ENCODE data around the gene PRKCZ.
A peak's percentile ranks its signal among the peaks of the same experiment; 100 is the strongest.
"Not testable (repeated sequence)": the region's sequence is repeated elsewhere in the genome, so short reads cannot be mapped to it uniquely, and the experiment has no call there.

Gene PRKCZ

GRCh38 chr1:2119886-2120285 is 69.7 kb downstream of the PRKCZ start:
- DNase-seq (ENCODE audit: low read depth), result no peak

DNA sequence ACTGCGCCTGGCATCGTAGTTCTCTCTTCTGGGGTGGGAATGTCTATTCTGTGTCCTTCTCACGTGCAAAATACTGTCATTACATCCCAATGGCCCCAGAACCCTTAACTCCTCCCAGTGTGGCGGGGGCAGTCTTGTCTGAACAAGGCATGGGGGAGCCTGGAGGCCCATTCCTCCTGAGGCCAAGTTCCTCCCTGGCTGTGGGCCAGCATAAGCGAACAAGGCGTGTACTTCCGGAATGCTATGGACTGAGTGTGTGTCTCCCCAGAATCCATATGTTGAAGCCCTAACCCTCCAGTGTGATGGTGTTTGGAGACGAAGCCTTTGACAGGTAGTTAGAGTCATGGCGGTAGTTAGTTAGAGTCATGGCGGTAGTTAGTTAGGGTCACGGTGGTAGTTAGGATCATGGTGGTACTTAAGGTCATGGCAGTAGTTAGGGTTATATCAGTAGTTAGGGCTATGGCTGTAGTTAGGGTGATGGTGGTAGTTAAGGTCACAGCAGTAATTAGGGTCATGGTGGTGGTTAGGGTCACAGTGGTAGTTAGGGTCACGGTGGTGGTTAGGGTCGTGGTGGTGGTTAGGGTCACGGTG is 71.0 kb downstream of the PRKCZ start:
- no peak for DNase-seq (ENCODE audit: low read depth)

DNA sequence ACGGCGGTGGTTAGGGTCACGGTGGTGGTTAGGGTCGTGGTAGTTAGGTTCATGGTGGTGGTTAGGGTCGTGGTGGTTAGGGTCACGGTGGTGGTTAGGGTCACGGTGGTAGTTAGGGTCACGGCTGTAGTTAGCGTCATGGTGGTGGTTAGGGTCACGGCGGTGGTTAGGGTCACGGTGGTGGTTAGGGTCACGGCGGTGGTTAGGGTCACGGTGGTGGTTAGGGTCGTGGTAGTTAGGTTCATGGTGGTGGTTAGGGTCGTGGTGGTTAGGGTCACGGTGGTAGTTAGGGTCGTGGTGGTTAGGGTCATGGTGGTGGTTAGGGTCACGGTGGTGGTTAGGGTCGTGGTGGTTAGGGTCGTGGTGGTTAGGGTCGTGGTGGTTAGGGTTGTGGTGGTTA is 71.6 kb downstream of the PRKCZ start:
- not testable (repeated sequence) for DNase-seq (ENCODE audit: low read depth)

DNA sequence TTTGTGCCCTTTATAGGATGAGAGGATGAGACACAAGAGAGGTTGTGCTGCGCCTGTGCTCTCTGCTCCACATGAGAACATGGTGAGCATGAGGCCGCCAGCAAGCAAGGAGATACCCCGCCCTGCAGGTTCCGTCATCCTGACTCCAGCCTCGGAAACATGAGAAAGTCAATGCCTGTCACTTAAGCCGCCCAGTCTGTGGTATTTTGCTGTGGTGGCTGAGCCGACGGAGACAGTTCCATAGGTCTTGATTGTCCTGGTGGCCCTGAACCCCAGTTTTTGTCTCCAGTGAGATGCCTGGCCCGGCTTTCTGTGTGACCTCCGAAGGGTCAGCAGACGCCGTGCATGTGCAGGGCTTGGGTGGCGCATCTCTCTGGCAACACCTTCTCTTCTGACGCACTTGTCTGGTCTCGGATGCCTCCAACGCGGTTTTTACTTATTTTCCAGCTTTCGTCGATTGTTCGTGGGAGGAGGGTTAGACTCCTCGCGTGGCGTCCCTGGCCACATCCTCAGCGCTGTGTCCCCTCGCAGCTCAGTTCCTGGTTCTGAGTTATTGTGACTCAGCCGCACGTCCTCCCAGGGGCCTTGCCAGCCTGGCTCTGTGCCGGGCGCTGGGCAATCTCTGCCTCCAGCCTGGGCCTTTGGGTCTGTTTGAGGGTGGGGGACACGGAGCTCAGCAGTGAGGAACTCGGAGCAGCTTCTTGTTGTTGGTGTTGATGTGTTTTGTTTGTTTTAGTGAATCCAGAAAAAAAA is 74.4 kb downstream of the PRKCZ start:
- no peak for DNase-seq (ENCODE audit: low read depth)

DNA sequence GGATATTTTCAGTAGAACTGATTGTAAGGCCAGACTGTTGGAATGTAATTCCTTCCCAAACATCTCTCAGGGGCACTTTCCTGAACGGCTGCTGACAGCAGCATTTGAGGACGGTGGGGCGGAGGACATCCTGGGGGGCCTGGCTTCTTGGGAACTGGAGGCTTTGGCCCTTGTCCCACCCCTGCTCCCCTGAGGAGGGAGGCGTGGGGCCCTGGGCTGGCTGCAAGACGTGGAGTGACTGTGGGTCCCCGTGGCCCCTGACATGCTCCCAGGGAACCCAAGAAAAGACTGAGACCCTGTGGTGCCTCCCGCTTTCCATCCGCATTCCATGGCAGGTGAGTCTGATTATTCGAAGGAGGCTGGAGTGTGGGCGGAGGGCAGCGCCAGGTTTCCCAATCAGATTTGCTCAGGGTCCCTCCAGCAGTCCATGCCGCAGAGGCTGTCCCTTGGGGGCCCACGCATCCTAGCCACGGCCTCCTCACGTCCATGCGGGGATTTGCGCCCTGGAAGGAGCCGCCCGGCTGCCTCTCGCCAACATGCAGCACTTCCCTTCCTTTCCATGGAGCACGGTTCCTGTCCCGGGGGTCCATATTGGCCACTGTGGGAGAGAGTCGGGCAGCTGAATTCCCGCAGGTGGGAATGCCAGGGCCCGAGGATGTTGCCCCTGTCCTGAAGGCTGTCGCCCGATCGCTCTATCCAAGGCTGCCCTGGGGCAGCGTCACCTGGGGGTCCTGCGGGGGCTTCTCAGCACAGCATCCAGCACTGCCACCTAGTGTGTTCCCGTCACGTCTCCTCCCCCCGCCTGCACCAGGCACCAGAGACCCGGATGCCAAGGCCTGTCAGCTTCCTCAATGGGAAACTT is 75.4 kb downstream of the PRKCZ start:
- no peak for DNase-seq (ENCODE audit: low read depth)

GRCh38 chr1:2126331-2127186 is 76.3 kb downstream of the PRKCZ start:
- DNase-seq (ENCODE audit: low read depth), result no peak

DNA sequence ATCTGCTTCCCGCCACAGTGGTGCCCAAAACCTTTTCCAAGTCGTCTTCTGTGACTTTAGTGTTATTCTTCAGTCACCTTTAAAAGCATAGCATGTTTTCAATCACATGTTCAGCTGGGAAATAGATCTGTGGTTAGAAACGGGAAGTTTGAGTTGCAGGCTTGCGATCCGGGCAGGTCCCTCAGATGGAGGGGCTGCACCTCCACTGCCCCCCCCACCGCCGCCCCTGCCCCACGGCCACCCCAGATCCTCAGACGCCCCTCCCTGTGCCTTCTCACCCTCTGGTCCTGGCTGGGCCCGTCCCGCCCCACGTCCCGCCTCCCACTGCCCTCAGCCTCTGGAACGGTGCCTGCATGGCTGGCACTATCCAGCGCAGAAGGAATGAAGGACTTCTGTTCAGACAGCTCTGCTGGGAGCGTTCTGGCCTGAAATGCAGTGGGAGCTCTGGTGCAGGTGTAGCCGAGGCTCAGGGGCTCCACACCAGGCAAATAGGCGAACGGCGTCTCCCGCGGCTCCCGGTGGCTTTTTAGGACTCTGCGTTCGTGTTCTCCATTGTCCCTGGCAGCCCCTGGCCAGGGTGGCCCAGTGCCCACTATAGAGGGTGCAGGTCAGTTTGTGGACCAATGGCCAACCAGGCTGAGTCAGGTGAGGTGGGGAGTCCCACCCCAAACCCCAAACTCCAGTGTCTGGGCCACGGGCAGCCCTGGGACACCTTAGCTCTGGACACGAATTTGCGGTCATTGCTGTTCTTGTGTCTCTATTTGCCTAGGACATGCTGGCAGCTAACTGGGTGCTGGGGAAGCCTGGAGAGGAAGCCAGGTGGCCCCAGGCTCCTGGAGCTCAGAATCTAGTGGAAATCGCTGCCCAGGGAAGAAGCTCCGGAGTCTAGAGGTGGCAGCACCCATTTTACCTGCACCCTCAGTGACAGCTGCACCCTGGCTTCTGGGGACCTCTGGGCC is 77.3 kb downstream of the PRKCZ start:
- no peak for DNase-seq (ENCODE audit: low read depth)

- no peak for DNase-seq (ENCODE audit: low read depth)
Measured at GRCh38 chr1:2128189-2128901, 78.1 kb downstream of the PRKCZ start.

- DNase-seq (ENCODE audit: low read depth), result no peak
Measured at GRCh38 chr1:2129256-2129943, 79.2 kb downstream of the PRKCZ start.

DNA sequence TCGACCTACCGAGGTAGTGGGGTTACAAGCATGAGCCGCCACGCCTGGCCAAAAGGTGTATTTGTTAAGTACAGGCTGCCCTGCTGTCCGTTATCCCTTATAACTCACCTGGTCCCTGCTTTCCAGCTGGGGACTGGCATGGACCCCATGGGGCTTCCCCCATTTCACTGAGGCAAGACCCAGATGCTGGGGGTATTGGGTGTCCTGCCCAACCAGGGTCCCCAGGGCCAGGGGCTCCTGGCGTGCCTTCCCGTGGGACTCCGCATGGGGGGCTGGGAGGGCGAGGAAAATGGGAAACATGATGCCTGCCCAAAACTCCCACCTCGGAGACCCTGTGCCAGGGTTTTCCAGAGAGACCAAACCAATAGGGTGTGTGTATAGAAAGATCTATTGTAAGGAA is 79.9 kb downstream of the PRKCZ start:
- no peak for DNase-seq (ENCODE audit: low read depth)

DNA sequence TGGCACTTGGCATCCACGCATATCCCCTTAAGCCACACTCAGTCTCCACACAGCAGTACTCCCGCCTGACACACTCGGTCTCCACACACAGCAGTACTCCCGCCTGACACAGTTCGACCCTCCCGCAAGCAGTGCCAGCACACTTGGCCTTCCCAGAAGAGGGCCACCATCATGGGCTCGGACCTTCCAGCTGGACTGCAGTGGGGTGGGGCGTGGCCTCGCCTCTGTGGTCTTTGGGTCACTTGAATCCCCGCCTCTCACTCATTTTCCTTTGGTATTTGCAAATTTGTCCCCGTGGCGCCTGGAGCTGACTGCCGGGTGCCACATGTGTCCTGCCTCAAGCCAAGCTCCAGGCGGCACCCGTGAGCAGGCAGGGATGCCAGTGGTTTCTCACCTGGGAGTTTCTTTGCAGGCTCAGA is 80.7 kb downstream of the PRKCZ start:
- no peak for DNase-seq (ENCODE audit: low read depth)

- peak; percentile 27 for DNase-seq (ENCODE audit: low read depth)
Measured at GRCh38 chr1:2132222-2133038, 82.2 kb downstream of the PRKCZ start.

GRCh38 chr1:2133039-2133878 is 83.0 kb downstream of the PRKCZ start:
- peak; percentile 78 for DNase-seq (ENCODE audit: low read depth)

DNA sequence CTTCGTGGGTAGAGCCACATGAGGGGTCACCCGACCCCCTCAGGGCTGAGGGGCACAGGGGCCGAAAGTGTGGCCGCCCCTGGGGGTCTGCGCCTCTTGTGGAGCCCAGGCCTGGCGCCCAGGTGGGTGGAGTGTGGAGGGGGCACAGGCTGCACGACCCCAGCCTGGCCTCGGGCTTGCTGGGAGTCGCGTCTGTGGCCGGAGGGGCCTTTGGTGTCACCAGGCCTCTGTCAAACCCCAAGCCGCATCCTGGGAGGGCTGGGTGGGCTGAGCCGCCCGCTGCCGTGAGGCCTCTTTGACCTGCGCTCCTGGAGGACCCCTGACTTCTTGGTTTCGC is 83.6 kb downstream of the PRKCZ start:
- no peak for DNase-seq (ENCODE audit: low read depth)

GRCh38 chr1:2134266-2134620 is 84.0 kb downstream of the PRKCZ start:
- DNase-seq (ENCODE audit: low read depth), result no peak

DNA sequence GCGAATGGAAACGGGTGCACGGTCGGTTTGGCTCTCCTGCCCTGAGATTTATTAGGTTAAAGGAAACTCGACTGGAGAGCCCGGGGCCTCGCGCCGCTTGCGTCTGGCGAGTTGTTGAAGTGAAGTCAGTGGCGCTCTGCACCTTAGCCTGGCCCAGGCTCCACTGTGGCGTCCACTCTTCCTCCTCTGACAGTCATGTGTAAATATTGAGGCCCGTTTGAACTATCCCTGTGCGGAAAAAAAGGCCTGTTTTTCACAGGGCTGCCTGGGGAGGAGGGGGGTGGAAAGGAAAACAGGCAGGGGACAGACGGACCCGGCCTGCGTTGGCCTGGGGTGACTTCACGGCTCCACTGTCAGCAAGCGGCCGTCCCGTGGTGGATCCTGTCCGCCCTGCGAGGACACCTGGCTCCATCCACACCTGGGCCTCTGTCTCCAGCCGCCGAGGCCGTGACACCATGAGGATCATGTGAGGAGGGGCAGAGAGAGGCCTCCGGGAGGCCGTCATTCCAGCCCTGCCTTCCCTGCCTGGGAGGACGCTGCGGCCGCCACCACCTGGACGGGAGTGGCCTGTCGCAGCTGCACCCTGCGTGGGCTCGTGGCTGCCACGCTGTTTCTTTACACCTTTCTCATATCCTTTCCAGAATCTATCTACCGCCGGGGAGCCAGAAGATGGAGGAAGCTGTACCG is 84.6 kb downstream of the PRKCZ start:
- DNase-seq (ENCODE audit: low read depth), result no peak

GRCh38 chr1:2135441-2135841 is 85.2 kb downstream of the PRKCZ start:
- peak; percentile 55 for DNase-seq (ENCODE audit: low read depth)
